Trophoblast cell (in vitro differentiated cells and primary cell): ENCODE results near the gene CNTNAP1.
A peak's percentile ranks its signal among the peaks of the same experiment; 100 is the strongest.
"Not testable (repeated sequence)": the region's sequence is repeated elsewhere in the genome, so short reads cannot be mapped to it uniquely, and the experiment has no call there.

ENCODE experiments used
- DNase-seq, 2 donors: peaks; one replicate each; pipeline ENCODE4 v3.0.0-alpha.2; 2016
- H2AFZ ChIP-seq: 2 replicates; pipeline ENCODE4 v1.6.1; 2013; ENCODE audit warnings: low read length, moderate library complexity, mild to moderate bottlenecking; ENCODE audit not compliant: insufficient read depth, poor library complexity
- H2AK5ac ChIP-seq: 2 replicates; pipeline ENCODE4 v1.6.1; 2013; ENCODE audit warnings: mild to moderate bottlenecking, low read length
- H2BK120ac ChIP-seq: 2 replicates; pipeline ENCODE4 v1.6.1; 2013; ENCODE audit warnings: low read length, mild to moderate bottlenecking, moderate library complexity; ENCODE audit not compliant: insufficient read depth, poor library complexity
- H2BK12ac ChIP-seq: 2 replicates; pipeline ENCODE4 v1.6.1; 2013; ENCODE audit warnings: mild to moderate bottlenecking, low read length, moderate library complexity
- H2BK5ac ChIP-seq: 2 replicates; pipeline ENCODE4 v1.6.1; 2013; ENCODE audit warnings: low read length, low read depth, moderate library complexity, mild to moderate bottlenecking; ENCODE audit not compliant: poor library complexity
- H3K14ac ChIP-seq: 2 replicates; pipeline ENCODE4 v1.6.1; 2013; ENCODE audit warnings: mild to moderate bottlenecking, low read length
- H3K18ac ChIP-seq: 2 replicates; pipeline ENCODE4 v1.6.1; 2013; ENCODE audit warnings: mild to moderate bottlenecking, low read length
- H3K23ac ChIP-seq: 2 replicates; pipeline ENCODE4 v1.6.1; 2013; ENCODE audit warnings: low read length
- H3K27ac ChIP-seq: 2 replicates; pipeline ENCODE4 v1.5.1; 2013; ENCODE audit warnings: low read depth, mild to moderate bottlenecking, inconsistent platforms, low read length, moderate library complexity
- H3K27me3 ChIP-seq: 2 replicates; pipeline ENCODE4 v1.6.1; 2013; ENCODE audit warnings: inconsistent platforms, mild to moderate bottlenecking, low read length, moderate library complexity; ENCODE audit not compliant: insufficient read depth
- H3K36me3 ChIP-seq, 2 experiments: 1 replicate in 1 of 2; 2 replicates in 1 of 2; pipeline ENCODE4 v1.6.1; 2013; ENCODE audit warnings: low read length in 2 of 2, mild to moderate bottlenecking in 2 of 2, moderate library complexity in 1 of 2; ENCODE audit not compliant: insufficient read depth in 2 of 2, control insufficient read depth in 1 of 2
- H3K4ac ChIP-seq: 2 replicates; pipeline ENCODE4 v1.6.1; 2013; ENCODE audit warnings: low read depth, mild to moderate bottlenecking, low read length, moderate library complexity
- H3K4me1 ChIP-seq, 2 experiments: 1 replicate in 1 of 2; 2 replicates in 1 of 2; pipeline ENCODE4 v1.6.1; 2013; ENCODE audit warnings: low read length in 2 of 2, mild to moderate bottlenecking in 2 of 2, moderate library complexity in 1 of 2; ENCODE audit not compliant: insufficient read depth in 2 of 2, control insufficient read depth in 1 of 2
- H3K4me2 ChIP-seq: 2 replicates; pipeline ENCODE4 v1.6.1; 2013; ENCODE audit warnings: inconsistent platforms, mild to moderate bottlenecking, low read length, moderate library complexity
- H3K4me3 ChIP-seq: 2 replicates; pipeline ENCODE4 v1.5.1; 2013; ENCODE audit warnings: mild to moderate bottlenecking, low read depth, low read length, inconsistent platforms
- H3K79me1 ChIP-seq: one replicate; pipeline ENCODE4 v1.6.1; 2013; ENCODE audit warnings: low read length
- H3K79me2 ChIP-seq: 2 replicates; pipeline ENCODE4 v1.6.1; 2013; ENCODE audit warnings: low read length, mild to moderate bottlenecking; ENCODE audit not compliant: control insufficient read depth, insufficient read depth, poor library complexity
- H3K9ac ChIP-seq: 2 replicates; pipeline ENCODE4 v1.6.1; 2013; ENCODE audit warnings: mild to moderate bottlenecking, low read length
- H3K9me3 ChIP-seq: 2 replicates; pipeline ENCODE4 v1.6.1; 2013; ENCODE audit warnings: low read depth, mild to moderate bottlenecking, control low read depth, inconsistent platforms, low read length; ENCODE audit not compliant: insufficient read depth
- H4K12ac ChIP-seq: 2 replicates; pipeline ENCODE4 v1.6.1; 2013; ENCODE audit warnings: low read depth, mild to moderate bottlenecking, low read length, moderate library complexity
- H4K8ac ChIP-seq: 2 replicates; pipeline ENCODE4 v1.6.1; 2013; ENCODE audit warnings: low read depth, mild to moderate bottlenecking, low read length, moderate library complexity
- H4K91ac ChIP-seq: one replicate; pipeline ENCODE4 v1.6.1; 2013; ENCODE audit warnings: low read depth, mild to moderate bottlenecking, low read length, moderate library complexity
- WGBS: extraction: QIAGEN DNeasy Blood & Tissue Kit; methylation state at CpG from one replicate; pipeline ENCODE4 v1.1.7; 2013; ENCODE audit warnings: missing lambda C conversion rate; ENCODE audit not compliant: insufficient read length, insufficient coverage; ENCODE audit errors: extremely low coverage; 5-methylcytosine and 5-hydroxymethylcytosine counted together

Gene CNTNAP1

DNA sequence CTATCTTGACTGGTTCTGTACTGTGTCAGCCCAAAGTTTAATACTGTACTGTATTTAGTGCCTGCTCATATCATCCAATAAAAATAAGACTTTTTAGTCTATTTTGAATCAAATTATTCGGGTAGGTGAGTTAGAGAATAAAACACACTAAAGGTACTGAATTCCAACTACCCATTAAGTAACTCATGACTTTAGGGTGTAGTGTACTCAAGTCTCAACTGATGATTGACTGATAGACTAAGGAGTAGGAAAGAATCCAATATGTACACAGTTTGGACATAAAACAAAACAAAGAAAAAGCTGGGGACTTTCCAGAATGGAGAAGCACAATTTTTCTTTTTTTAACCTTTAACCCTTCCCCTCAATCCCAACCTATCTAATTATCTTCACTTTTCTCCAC lies 58.4 kb downstream of the CNTNAP1 start:
- no peak overlapping the region for H2AK5ac ChIP-seq
- peaks cover 0 to 5% of the 10 kb centered on the region in 2 experiments for H3K4me1 ChIP-seq
- H3K27me3 ChIP-seq = no peaks in the 10 kb centered on the region
- no peaks in the 10 kb centered on the region for H3K36me3 ChIP-seq
- no peak overlapping the region for H4K8ac ChIP-seq
- H3K4me2 ChIP-seq = no peak overlapping the region
- no peak overlapping the region for H2BK12ac ChIP-seq
- H3K9me3 ChIP-seq = peaks cover 2% of the 10 kb centered on the region
- H3K4ac ChIP-seq = no peak overlapping the region
- H3K23ac ChIP-seq = no peak overlapping the region
- no peak for DNase-seq
- peaks cover 10% of the 10 kb centered on the region for H3K79me1 ChIP-seq
- H3K18ac ChIP-seq = no peak overlapping the region
- H3K9ac ChIP-seq = no peak overlapping the region
- no peak overlapping the region for H4K91ac ChIP-seq
- no peak overlapping the region for H3K4me3 ChIP-seq
- H2BK5ac ChIP-seq = no peak overlapping the region
- no peak overlapping the region for H3K14ac ChIP-seq
- H2BK120ac ChIP-seq = no peak overlapping the region
- H3K27ac ChIP-seq = no peak overlapping the region
- H4K12ac ChIP-seq = no peak overlapping the region
- whole genome bisulfite sequencing = no CpG with 5 or more reads among the region's 1 CpG
- peaks cover 1% of the 10 kb centered on the region for H3K79me2 ChIP-seq
- H2AFZ ChIP-seq = no peak overlapping the region

DNA sequence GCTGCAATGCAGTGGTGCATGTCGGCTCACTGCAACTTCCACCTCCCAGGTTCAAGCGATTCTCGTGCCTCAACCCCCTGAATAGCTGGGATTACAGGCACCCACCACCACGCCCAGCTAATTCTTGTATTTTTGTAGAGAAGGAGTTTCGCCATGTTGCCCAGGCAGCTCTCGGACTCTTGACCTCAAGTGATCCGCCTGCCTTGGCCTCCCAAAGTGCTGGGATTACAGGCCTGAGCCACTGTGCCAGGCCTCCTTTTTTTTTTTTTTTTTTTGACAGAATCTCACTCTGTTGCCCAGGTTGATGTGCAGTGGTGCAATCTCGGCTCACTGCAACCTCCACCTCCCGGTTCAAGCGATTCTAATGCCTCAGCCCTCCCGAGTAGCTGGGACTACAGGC lies 60.6 kb downstream of the CNTNAP1 start:
- H4K91ac ChIP-seq, H3K27ac ChIP-seq, H3K4me3 ChIP-seq, H2AFZ ChIP-seq, H3K4me1 ChIP-seq, H4K8ac ChIP-seq, H3K14ac ChIP-seq, H2BK5ac ChIP-seq, H3K4ac ChIP-seq, H4K12ac ChIP-seq, H2BK12ac ChIP-seq, H3K27me3 ChIP-seq, H3K4me2 ChIP-seq, H2BK120ac ChIP-seq, H3K36me3 ChIP-seq, H3K79me1 ChIP-seq, DNase-seq, H3K9ac ChIP-seq, H3K23ac ChIP-seq, H3K79me2 ChIP-seq, H2AK5ac ChIP-seq, H3K18ac ChIP-seq, H3K9me3 ChIP-seq: not testable (repeated sequence)
- no CpG with 5 or more reads among the region's 11 CpGs for WGBS

DNA sequence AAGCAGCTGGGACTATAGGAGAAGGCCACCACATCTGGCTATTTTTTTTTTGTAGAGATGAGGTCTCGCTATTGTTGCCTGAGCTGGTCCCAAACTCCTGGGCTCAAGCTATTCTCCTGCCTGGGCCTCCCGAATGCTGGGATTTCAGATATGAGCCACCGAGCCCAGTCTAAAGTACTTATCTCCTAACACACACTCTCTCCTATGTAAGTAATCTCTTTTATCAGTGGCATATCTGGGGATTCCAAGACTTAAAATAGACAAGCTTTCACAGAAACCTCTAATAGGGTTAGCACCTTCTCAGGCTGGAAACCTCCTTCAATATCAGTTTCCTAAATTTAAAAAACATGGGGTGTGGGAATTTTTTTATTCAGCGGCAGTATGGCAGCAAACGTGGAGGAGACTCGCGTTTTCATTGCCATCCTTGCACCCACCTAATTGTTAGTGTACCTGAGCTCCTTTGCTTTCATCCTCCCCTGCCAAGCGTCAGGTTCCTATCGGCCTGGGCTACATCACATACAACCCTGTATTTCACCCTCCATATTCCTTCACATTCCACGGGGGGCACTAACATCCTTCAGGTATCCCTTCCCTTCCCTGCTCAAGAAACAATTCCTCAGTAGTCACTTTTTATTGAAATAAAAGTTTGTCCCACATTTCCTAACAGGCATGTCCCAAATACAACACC lies 61.4 kb downstream of the CNTNAP1 start:
- no CpG with 5 or more reads among the region's 10 CpGs for WGBS
- H3K36me3 ChIP-seq = no peaks in the 10 kb centered on the region
- peak overlapping the region; percentile 22 for H4K8ac ChIP-seq
- peak overlapping the region; percentile 74 for H2AFZ ChIP-seq
- no peak overlapping the region for H2BK5ac ChIP-seq
- peaks cover 10% of the 10 kb centered on the region for H3K79me1 ChIP-seq
- H3K23ac ChIP-seq = no peak overlapping the region
- H3K9ac ChIP-seq = no peak overlapping the region
- no peak overlapping the region for H2BK120ac ChIP-seq
- peaks cover 2% of the 10 kb centered on the region for H3K9me3 ChIP-seq
- no peak overlapping the region for H3K14ac ChIP-seq
- no peak overlapping the region for H2AK5ac ChIP-seq
- H3K4me1 ChIP-seq = peaks cover 0 to 5% of the 10 kb centered on the region in 2 experiments
- H3K4me3 ChIP-seq = no peak overlapping the region
- no peak for DNase-seq
- H3K4ac ChIP-seq = peak overlapping the region; percentile 50
- peak overlapping the region; percentile 41 for H4K91ac ChIP-seq
- H3K27me3 ChIP-seq = no peaks in the 10 kb centered on the region
- no peak overlapping the region for H3K27ac ChIP-seq
- H3K79me2 ChIP-seq = peaks cover 1% of the 10 kb centered on the region
- peak overlapping the region; percentile 94 for H3K4me2 ChIP-seq
- H4K12ac ChIP-seq = no peak overlapping the region
- H2BK12ac ChIP-seq = no peak overlapping the region
- peak overlapping the region; percentile 15 for H3K18ac ChIP-seq

DNA sequence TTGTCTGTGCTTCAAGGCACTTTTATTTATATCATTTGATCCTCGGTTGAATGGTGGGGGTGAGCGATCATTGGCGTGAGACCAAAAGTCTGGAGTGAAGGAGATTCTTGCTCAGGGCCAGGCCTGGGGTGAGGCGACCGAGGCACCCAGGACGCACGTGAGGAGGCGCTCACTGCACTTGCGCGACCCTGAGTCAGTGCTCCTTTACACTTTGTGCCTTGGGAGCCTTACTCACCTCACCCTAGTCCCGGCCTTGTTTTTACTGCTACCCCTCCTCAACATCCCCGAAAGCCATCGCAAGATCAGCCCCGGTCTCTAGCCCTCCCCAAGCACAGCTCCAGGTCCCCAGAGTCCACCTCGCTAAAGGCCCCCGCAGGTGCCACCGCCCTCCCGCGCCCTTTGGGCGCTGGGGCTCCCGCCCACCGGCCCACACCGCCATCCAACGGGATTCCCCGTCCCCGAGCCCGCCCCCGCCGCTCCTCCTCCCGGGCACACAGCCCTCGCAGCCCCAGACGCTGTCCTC lies 62.0 kb downstream of the CNTNAP1 start:
- WGBS = no CpG with 5 or more reads among the region's 32 CpGs
- Histone ChIP-seq H2BK5ac (no peak overlapping the region), H3K79me1 (peaks cover 10% of the 10 kb centered on the region), H4K8ac (peak overlapping the region; percentile 81), H3K4ac (peak overlapping the region; percentile 18), H2AK5ac (no peak overlapping the region), H2BK120ac (peak overlapping the region; percentile 4), H4K91ac (peak overlapping the region; percentile 69), H3K4me1 (peaks cover 0 to 5% of the 10 kb centered on the region in 2 experiments), H2AFZ (peak overlapping the region; percentile 74), H3K23ac (no peak overlapping the region), H3K36me3 (no peaks in the 10 kb centered on the region), H3K4me2 (peak overlapping the region; percentile 94), H3K9me3 (peaks cover 2% of the 10 kb centered on the region), H2BK12ac (no peak overlapping the region), H3K4me3 (peak overlapping the region; percentile 79), H3K14ac (peak overlapping the region; percentile 50), H3K18ac (peak overlapping the region; percentile 12), H3K27me3 (no peaks in the 10 kb centered on the region), H3K79me2 (peaks cover 1% of the 10 kb centered on the region), H3K27ac (peak overlapping the region; percentile 73), H4K12ac (peak overlapping the region; percentile 15), H3K9ac (peak overlapping the region; percentile 74)
- DNase-seq = peak; percentile 62 to 66
